ENCODE results near the gene WWOX. TPM values are rescaled to one million over a fixed set of nuclear protein-coding genes. Genes with fewer than 3 reads are reported as not detected.

WWOX gene
- total RNA-seq, 1 donor from 2014 or later: 18.6 TPM

GRCh38 chr16:78823027-78823426 is 723.6 kb downstream of the WWOX start:
- H3K4me1 Mint-ChIP-seq (ENCODE audit: unreplicated experiment): no peaks in the 10 kb centered on the region
- no peak for TF ChIP-seq CTCF (IDR thresholded peaks at IDR 0.05; ENCODE audit: unreplicated experiment)

GRCh38 chr16:78829280-78829679 is 729.8 kb downstream of the WWOX start:
- Mint-ChIP-seq H3K4me3 (ENCODE audit: unreplicated experiment) (no peak overlapping the region), H3K9me3 (ENCODE audit: unreplicated experiment) (peaks cover 3% of the 10 kb centered on the region), H3K36me3 (ENCODE audit: low read depth, unreplicated experiment) (no peaks in the 10 kb centered on the region), H3K27ac (ENCODE audit: unreplicated experiment) (no peak overlapping the region), H3K27me3 (ENCODE audit: unreplicated experiment) (no peaks in the 10 kb centered on the region), H3K4me1 (ENCODE audit: unreplicated experiment) (peaks cover 2% of the 10 kb centered on the region)
- no peak for TF ChIP-seq CTCF (IDR thresholded peaks at IDR 0.05; ENCODE audit: unreplicated experiment)
- DNase-seq (ENCODE audit: low spot score): no peak

More at GRCh38 chr16:78823027-78823426, 723.6 kb downstream of the WWOX start:
- Mint-ChIP-seq H3K9me3 (ENCODE audit: unreplicated experiment) (peaks cover 5% of the 10 kb centered on the region), H3K4me3 (ENCODE audit: unreplicated experiment) (no peak overlapping the region), H3K36me3 (ENCODE audit: low read depth, unreplicated experiment) (no peaks in the 10 kb centered on the region), H3K27me3 (ENCODE audit: unreplicated experiment) (no peaks in the 10 kb centered on the region), H3K27ac (ENCODE audit: unreplicated experiment) (no peak overlapping the region)
- no peak for DNase-seq (ENCODE audit: low spot score)

- TF ChIP-seq CTCF (IDR thresholded peaks at IDR 0.05; ENCODE audit: unreplicated experiment): no peak
- Mint-ChIP-seq H3K9me3 (ENCODE audit: unreplicated experiment) (no peaks in the 10 kb centered on the region), H3K4me3 (ENCODE audit: unreplicated experiment) (no peak overlapping the region), H3K27ac (ENCODE audit: unreplicated experiment) (no peak overlapping the region), H3K36me3 (ENCODE audit: low read depth, unreplicated experiment) (no peaks in the 10 kb centered on the region), H3K4me1 (ENCODE audit: unreplicated experiment) (peaks cover 2% of the 10 kb centered on the region), H3K27me3 (ENCODE audit: unreplicated experiment) (no peaks in the 10 kb centered on the region)
- no peak for DNase-seq (ENCODE audit: low spot score)
These were observed 731.1 kb downstream of the WWOX start for GRCh38 chr16:78830599-78830998.

- H3K27me3 Mint-ChIP-seq (ENCODE audit: unreplicated experiment): no peaks in the 10 kb centered on the region
- no peak overlapping the region for H3K27ac Mint-ChIP-seq (ENCODE audit: unreplicated experiment)
- no peaks in the 10 kb centered on the region for H3K36me3 Mint-ChIP-seq (ENCODE audit: low read depth, unreplicated experiment)
- no peak for DNase-seq (ENCODE audit: low spot score)
- peaks cover 2% of the 10 kb centered on the region for H3K4me1 Mint-ChIP-seq (ENCODE audit: unreplicated experiment)
- H3K9me3 Mint-ChIP-seq (ENCODE audit: unreplicated experiment): no peaks in the 10 kb centered on the region
- H3K4me3 Mint-ChIP-seq (ENCODE audit: unreplicated experiment): no peak overlapping the region
- no peak for TF ChIP-seq CTCF (IDR thresholded peaks at IDR 0.05; ENCODE audit: unreplicated experiment)
These were observed 732.6 kb downstream of the WWOX start for GRCh38 chr16:78832100-78832499.

GRCh38 chr16:78836802-78837491 is 737.5 kb downstream of the WWOX start:
- Mint-ChIP-seq H3K9me3 (ENCODE audit: unreplicated experiment) (no peaks in the 10 kb centered on the region), H3K36me3 (ENCODE audit: low read depth, unreplicated experiment) (no peaks in the 10 kb centered on the region), H3K27ac (ENCODE audit: unreplicated experiment) (no peak overlapping the region), H3K27me3 (ENCODE audit: unreplicated experiment) (no peaks in the 10 kb centered on the region), H3K4me1 (ENCODE audit: unreplicated experiment) (peaks cover 2% of the 10 kb centered on the region), H3K4me3 (ENCODE audit: unreplicated experiment) (no peak overlapping the region)
- no peak for TF ChIP-seq CTCF (IDR thresholded peaks at IDR 0.05; ENCODE audit: unreplicated experiment)
- DNase-seq (ENCODE audit: low spot score): no peak
